K562 (cell line): ENCODE measurements around the gene TNFAIP3. TPM values are rescaled to one million over a fixed set of nuclear protein-coding genes. Genes with fewer than 3 reads are reported as not detected.

Source experiments
- BRD4 ChIP-seq: fragments of 200-600 bp; sonication (generic); IDR thresholded peaks from 2 replicates; pipeline ENCODE4 v1.6.1; 2017; ENCODE audit warnings: inconsistent platforms
- CHD4 ChIP-seq: fragments of 200-600 bp; sonication (generic); IDR thresholded peaks from 3 replicates; pipeline ENCODE4 v1.6.1; 2012; ENCODE audit warnings: low read depth, mild to moderate bottlenecking, mixed read lengths, low read length, inconsistent platforms; ENCODE audit not compliant: insufficient read depth, insufficient replicate concordance, poor library complexity, severe bottlenecking
- FOXK1 ChIP-seq: sonication (generic); formaldehyde crosslinking; IDR thresholded peaks from 2 replicates; pipeline ENCODE4 v1.8.0; 2022; ENCODE audit warnings: missing genetic modification reagents, mild to moderate bottlenecking, borderline replicate concordance
- HNRNPK ChIP-seq: fragments of 200-400 bp; formaldehyde crosslinking; IDR thresholded peaks from one replicate; pipeline ENCODE4 v1.6.1; 2018; ENCODE audit warnings: mild to moderate bottlenecking, low read depth, low read length; ENCODE audit not compliant: poor library complexity, severe bottlenecking
- L3MBTL2 ChIP-seq: fragments of 450-650 bp; IDR thresholded peaks from 2 replicates; pipeline ENCODE4 v1.6.1; 2016; ENCODE audit warnings: mild to moderate bottlenecking, moderate library complexity
- MLX ChIP-seq, 2 experiments: fragments of 450-650 bp in 1 of 2; sonication (generic) in 1 of 2; formaldehyde crosslinking; conservative IDR thresholded peaks; 2 replicates each; pipeline versions ENCODE4 v1.4.0 to v1.8.1; 2020 to 2022; ENCODE audit warnings: mild to moderate bottlenecking in 1 of 2, missing genetic modification reagents in 1 of 2
- NR4A1 ChIP-seq, 2 experiments: fragments of 250-450 bp in 1 of 2; fragments of 450-650 bp in 1 of 2; sonication (Bioruptor Pico) in 1 of 2; IDR thresholded peaks; 2 replicates each; pipeline versions ENCODE4 v1.4.0 to v1.6.1; 2016 to 2020; ENCODE audit warnings: mild to moderate bottlenecking in 2 of 2, missing compliant biosample characterization in 1 of 2, missing genetic modification characterization in 1 of 2, moderate library complexity in 1 of 2
- RFX7 ChIP-seq: fragments of 250-450 bp; sonication (Bioruptor Pico); IDR thresholded peaks from 2 replicates; pipeline ENCODE4 v1.5.1; 2021; ENCODE audit warnings: mild to moderate bottlenecking
- ZBTB2 ChIP-seq: fragments of 450-650 bp; IDR thresholded peaks from 2 replicates; pipeline ENCODE4 v1.6.1; 2016; ENCODE audit warnings: antibody characterized with exemption
- ZBTB34 ChIP-seq: fragments of 250-450 bp; sonication (Bioruptor Pico); IDR thresholded peaks from 2 replicates; pipeline ENCODE4 v1.8.0; 2021; ENCODE audit warnings: mild to moderate bottlenecking, moderate library complexity
- ZFPM2 ChIP-seq: fragments of 250-450 bp; sonication (Bioruptor Pico); IDR thresholded peaks from 2 replicates; pipeline ENCODE4 v1.5.1; 2022; ENCODE audit warnings: mild to moderate bottlenecking
- ZFX ChIP-seq: sonication (generic); formaldehyde crosslinking; IDR thresholded peaks from 2 replicates; pipeline ENCODE4 v1.8.0; 2022; ENCODE audit warnings: mild to moderate bottlenecking, missing genetic modification reagents, moderate library complexity
- ZNF431 ChIP-seq: sonication (generic); formaldehyde crosslinking; IDR thresholded peaks from 2 replicates; pipeline ENCODE4 v1.8.0; 2022; ENCODE audit warnings: mild to moderate bottlenecking, missing genetic modification reagents
- ZNF639 ChIP-seq, 2 experiments: fragments of 200-800 bp in 1 of 2; sonication (Bioruptor generic) in 1 of 2; sonication (generic) in 1 of 2; formaldehyde crosslinking in 1 of 2; IDR thresholded peaks in 1 of 2; conservative IDR thresholded peaks in 1 of 2; 2 replicates each; pipeline versions ENCODE4 v1.5.0 to v1.6.1; 2016 to 2020; ENCODE audit warnings: missing compliant biosample characterization in 1 of 2, missing genetic modification characterization in 1 of 2, missing genetic modification reagents in 1 of 2
- polyA plus RNA-seq, 8 experiments: library from polyadenylated mRNA; depleted of rRNA in 4 of 8; stranded (reverse) in 5 of 8; unstranded in 3 of 8; fragments of >200 nt; fragmentation: Nextera tagmentation in 2 of 8; fragmentation: Illumina TruSeq in 1 of 8; extraction: Ambion mirVana in 2 of 8; extraction: Trizol in 1 of 8; gene quantifications; 2 replicates each; pipeline versions ENCODE4 v1.2.1 to v1.2.3, GENCODE V29; 2011 to 2014; ENCODE audit warnings: inconsistent platforms in 1 of 8, missing spikeins in 1 of 8
- total RNA-seq, 7 experiments: library from RNA; depleted of rRNA in 6 of 7; stranded (reverse); fragments of >200 nt in 6 of 7; fragmentation: Illumina TruSeq in 2 of 7; extraction: Trizol in 2 of 7; gene quantifications; 2 replicates each; pipeline versions ENCODE4 v1.2.1 to v1.2.3, GENCODE V29; 2011 to 2021; ENCODE audit warnings: low replicate concordance in 1 of 7

Gene TNFAIP3
- total and polyA plus RNA-seq, 9 of the 15 experiments (the other 6 are each of a cell fraction or from before 2014, with no cell fraction given): 0.79 to 17.0 (median 6.4) TPM

GRCh38 chr6:137911675-137912191 lies 44.7 kb downstream of the TNFAIP3 start (continued):
- TF ChIP-seq ZNF639 (CRISPR knock-in tag; conservative IDR thresholded peaks at IDR 0.05 in 1 of 2, IDR thresholded peaks at IDR 0.05 in 1 of 2) (no peak), FOXK1 (CRISPR knock-in tag) (no peak), BRD4 (0 out of 2 replicates have a peak, but pooled peaks have one; percentile 1), MLX (CRISPR knock-in tag; conservative IDR thresholded peaks at IDR 0.05) (no peak), CHD4 (no peak), L3MBTL2 (no peak), RFX7 (no peak), NR4A1 (CRISPR knock-in tag; IDR thresholded peaks at IDR 0.05) (no peak), NR4A1 (tag; IDR thresholded peaks at IDR 0.05) (no peak), ZFX (CRISPR knock-in tag) (no peak), ZFPM2 (CRISPR knock-in tag) (no peak), HNRNPK (no peak), ZBTB2 (no peak), ZBTB34 (no peak), ZNF431 (CRISPR knock-in tag) (no peak)
